ENCODE data around the gene OPA3.

Gene OPA3

DNA sequence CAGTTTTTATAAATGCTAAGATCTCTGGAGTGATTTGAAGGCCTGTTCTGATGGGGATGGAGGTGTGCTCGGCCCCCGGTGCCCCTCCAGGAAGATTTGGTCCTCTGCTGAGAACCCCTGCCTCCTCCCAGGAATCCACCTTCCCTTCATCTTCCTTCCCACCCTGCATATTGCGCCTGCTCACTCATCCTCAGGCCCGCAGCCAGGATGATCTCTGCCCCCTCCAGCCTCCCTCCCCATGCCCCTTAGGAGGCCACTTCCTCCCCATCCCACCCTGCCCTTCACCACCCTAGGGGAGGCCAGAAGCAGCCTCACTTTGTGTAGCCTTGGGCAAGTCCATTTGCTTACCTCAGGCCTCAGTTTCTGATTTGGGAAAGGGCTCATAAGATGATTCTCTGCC lies 57.6 kb downstream of the OPA3 start:
- no peak overlapping the region for H3K4me2 ChIP-seq (ENCODE audit: insufficient read depth, low read length)
- TF ChIP-seq, protein P1, sequence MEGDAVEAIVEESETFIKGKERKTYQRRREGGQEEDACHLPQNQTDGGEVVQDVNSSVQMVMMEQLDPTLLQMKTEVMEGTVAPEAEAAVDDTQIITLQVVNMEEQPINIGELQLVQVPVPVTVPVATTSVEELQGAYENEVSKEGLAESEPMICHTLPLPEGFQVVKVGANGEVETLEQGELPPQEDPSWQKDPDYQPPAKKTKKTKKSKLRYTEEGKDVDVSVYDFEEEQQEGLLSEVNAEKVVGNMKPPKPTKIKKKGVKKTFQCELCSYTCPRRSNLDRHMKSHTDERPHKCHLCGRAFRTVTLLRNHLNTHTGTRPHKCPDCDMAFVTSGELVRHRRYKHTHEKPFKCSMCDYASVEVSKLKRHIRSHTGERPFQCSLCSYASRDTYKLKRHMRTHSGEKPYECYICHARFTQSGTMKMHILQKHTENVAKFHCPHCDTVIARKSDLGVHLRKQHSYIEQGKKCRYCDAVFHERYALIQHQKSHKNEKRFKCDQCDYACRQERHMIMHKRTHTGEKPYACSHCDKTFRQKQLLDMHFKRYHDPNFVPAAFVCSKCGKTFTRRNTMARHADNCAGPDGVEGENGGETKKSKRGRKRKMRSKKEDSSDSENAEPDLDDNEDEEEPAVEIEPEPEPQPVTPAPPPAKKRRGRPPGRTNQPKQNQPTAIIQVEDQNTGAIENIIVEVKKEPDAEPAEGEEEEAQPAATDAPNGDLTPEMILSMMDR (IDR thresholded peaks at IDR 0.05; ENCODE audit: borderline replicate concordance, extremely low read depth, low read length, poor library complexity, severe bottlenecking): no peak
- TF ChIP-seq EZH2 (IDR thresholded peaks at IDR 0.05; ENCODE audit: borderline replicate concordance, low read depth, low read length, severe bottlenecking): no peak
- no peaks in the 10 kb centered on the region for H3K27me3 ChIP-seq (ENCODE audit: insufficient read depth, low read length, poor library complexity)
- no peak overlapping the region for H3K27ac ChIP-seq (ENCODE audit: low read length)
- H3K79me2 ChIP-seq (ENCODE audit: insufficient read depth, low read length): no peaks in the 10 kb centered on the region
- peaks cover 8% of the 10 kb centered on the region for H3K9me3 ChIP-seq (ENCODE audit: insufficient read depth, low read length, severe bottlenecking)
- H3K9ac ChIP-seq (ENCODE audit: low read depth, low read length): no peak overlapping the region
- ATAC-seq (ENCODE audit: insufficient read depth, low read depth): no peak
- H3K36me3 ChIP-seq (ENCODE audit: insufficient read depth, low read length): peaks cover 19% of the 10 kb centered on the region
- no peaks in the 10 kb centered on the region for H4K20me1 ChIP-seq (ENCODE audit: insufficient read depth, low read length)
- H2AFZ ChIP-seq (ENCODE audit: low read depth, low read length): no peak overlapping the region
- DNase-seq: no peak
- H3K4me1 ChIP-seq (ENCODE audit: insufficient read depth, low read length): no peaks in the 10 kb centered on the region
- H3K4me3 ChIP-seq (ENCODE audit: low read depth in 1 of 2, low read length in 2 of 2): no peak overlapping the region

- Histone ChIP-seq H3K79me2 (ENCODE audit: insufficient read depth, low read length) (no peaks in the 10 kb centered on the region), H4K20me1 (ENCODE audit: insufficient read depth, low read length) (no peaks in the 10 kb centered on the region), H3K27ac (ENCODE audit: low read length) (no peak overlapping the region), H3K36me3 (ENCODE audit: insufficient read depth, low read length) (peaks cover 19% of the 10 kb centered on the region), H3K9me3 (ENCODE audit: insufficient read depth, low read length, severe bottlenecking) (no peaks in the 10 kb centered on the region), H3K9ac (ENCODE audit: low read depth, low read length) (no peak overlapping the region), H3K4me2 (ENCODE audit: insufficient read depth, low read length) (no peak overlapping the region), H2AFZ (ENCODE audit: low read depth, low read length) (no peak overlapping the region), H3K4me3 (ENCODE audit: low read depth in 1 of 2, low read length in 2 of 2) (no peak overlapping the region), H3K4me1 (ENCODE audit: insufficient read depth, low read length) (no peaks in the 10 kb centered on the region), H3K27me3 (ENCODE audit: insufficient read depth, low read length, poor library complexity) (no peaks in the 10 kb centered on the region)
- TF ChIP-seq, protein P1 (IDR thresholded peaks at IDR 0.05; ENCODE audit: borderline replicate concordance, extremely low read depth, low read length, poor library complexity, severe bottlenecking): no peak
- TF ChIP-seq EZH2 (IDR thresholded peaks at IDR 0.05; ENCODE audit: borderline replicate concordance, low read depth, low read length, severe bottlenecking): no peak
- ATAC-seq (ENCODE audit: insufficient read depth, low read depth) (no peak), DNase-seq (peak; percentile 40)
Observed at GRCh38 chr19:45526143-45526542, 58.5 kb downstream of the OPA3 start.

- Histone ChIP-seq H3K4me1 (ENCODE audit: insufficient read depth, low read length) (no peaks in the 10 kb centered on the region), H3K9ac (ENCODE audit: low read depth, low read length) (no peak overlapping the region), H4K20me1 (ENCODE audit: insufficient read depth, low read length) (no peaks in the 10 kb centered on the region), H3K4me2 (ENCODE audit: insufficient read depth, low read length) (no peak overlapping the region), H3K36me3 (ENCODE audit: insufficient read depth, low read length) (peaks cover 28% of the 10 kb centered on the region), H3K9me3 (ENCODE audit: insufficient read depth, low read length, severe bottlenecking) (no peaks in the 10 kb centered on the region), H3K27me3 (ENCODE audit: insufficient read depth, low read length, poor library complexity) (no peaks in the 10 kb centered on the region), H3K4me3 (ENCODE audit: low read depth in 1 of 2, low read length in 2 of 2) (no peak overlapping the region), H2AFZ (ENCODE audit: low read depth, low read length) (no peak overlapping the region), H3K79me2 (ENCODE audit: insufficient read depth, low read length) (no peaks in the 10 kb centered on the region), H3K27ac (ENCODE audit: low read length) (no peak overlapping the region)
- no peak for TF ChIP-seq EZH2 (IDR thresholded peaks at IDR 0.05; ENCODE audit: borderline replicate concordance, low read depth, low read length, severe bottlenecking)
- TF ChIP-seq, protein P1 (IDR thresholded peaks at IDR 0.05; ENCODE audit: borderline replicate concordance, extremely low read depth, low read length, poor library complexity, severe bottlenecking): no peak
- no peak for ATAC-seq (ENCODE audit: insufficient read depth, low read depth)
- no peak for DNase-seq
Observed at GRCh38 chr19:45524575-45525129, 60.0 kb downstream of the OPA3 start.

Data from DND-41 (cell line).